Kidney (tissue), 14 donors: ENCODE measurements around the gene DEPDC5. TPM values are rescaled to one million over a fixed set of nuclear protein-coding genes. Genes with fewer than 3 reads are reported as not detected.

Experiments
- DNase-seq, 5 donors: peaks; one replicate each; pipeline ENCODE4 v3.0.0-alpha.2; 2013 to 2020
- FAIRE-seq: peaks from 2 replicates; lab custom pipeline; 2012; peaks lifted over from hg19 to GRCh38; lab: Jason Lieb, UNC
- H3K27ac ChIP-seq, 2 donors: one replicate each; pipeline ENCODE4 v1.7.0; 2013; ENCODE audit warnings: low read depth in 2 of 2, low read length in 2 of 2, inconsistent platforms in 1 of 2
- H3K27me3 ChIP-seq: one replicate; pipeline ENCODE4 v1.7.1; 2013; ENCODE audit warnings: low read length, inconsistent platforms; ENCODE audit not compliant: control insufficient read depth, insufficient read depth
- H3K36me3 ChIP-seq, 3 donors: one replicate each; pipeline versions ENCODE4 v1.7.0 to v1.7.1; 2013; ENCODE audit warnings: low read length in 3 of 3, control low read depth in 1 of 3, inconsistent platforms in 1 of 3; ENCODE audit not compliant: insufficient read depth in 3 of 3, control insufficient read depth in 2 of 3
- H3K4me1 ChIP-seq, 3 donors: one replicate each; pipeline versions ENCODE4 v1.7.0 to v1.7.1; 2013; ENCODE audit warnings: low read length in 3 of 3, inconsistent platforms in 1 of 3, low read depth in 1 of 3; ENCODE audit not compliant: control insufficient read depth in 2 of 3, insufficient read depth in 2 of 3
- H3K4me3 ChIP-seq, 3 donors: one replicate each; pipeline versions ENCODE4 v1.7.0 to v1.8.1; 2013; ENCODE audit warnings: low read length in 3 of 3, control low read depth in 1 of 3, inconsistent platforms in 1 of 3
- H3K9ac ChIP-seq, 3 donors: one replicate each; pipeline versions ENCODE4 v1.7.0 to v1.7.1; 2013; ENCODE audit warnings: low read length in 3 of 3, control low read depth in 1 of 3, inconsistent platforms in 1 of 3
- H3K9me3 ChIP-seq, 3 donors: one replicate each; pipeline versions ENCODE4 v1.7.0 to v1.7.1; 2013; ENCODE audit warnings: low read length in 3 of 3, control low read depth in 1 of 3, inconsistent platforms in 1 of 3; ENCODE audit not compliant: control insufficient read depth in 2 of 3, insufficient read depth in 1 of 3
- CTCF ChIP-seq: IDR thresholded peaks from 3 replicates; pipeline ENCODE4 v1.5.1; 2012; ENCODE audit warnings: mild to moderate bottlenecking, moderate library complexity, borderline replicate concordance; ENCODE audit not compliant: insufficient read depth; ENCODE audit errors: extremely low read depth
- intact Hi-C: fragments of 100-400 bp; cut with DNase I; formaldehyde crosslinking; loops from one replicate; pipeline ENCODE4 v1.11.1; 2022
- polyA plus RNA-seq: library from polyadenylated mRNA; stranded (reverse); fragments of 350-450 nt; fragmentation: Illumina TruSeq; extraction: RNeasy Lipid Tissue Mini Kit (QIAGEN cat#74804); gene quantifications from one replicate; pipeline ENCODE4 v1.2.3, GENCODE V29; 2014; ENCODE audit warnings: low read depth, low replicate concordance; ENCODE audit not compliant: insufficient read depth
- total RNA-seq: library from RNA; stranded (reverse); fragmentation: NEBNext Ultra II Directional; extraction: Animal tissue kit (Norgen Biotek cat#: 25700); gene quantifications from one replicate; pipeline ENCODE4 v1.2.1, GENCODE V29; 2021
- donor health status: control.
- donor health status: control.
- donor health status: control.
- donor health status: control.
- donor health status: control.
- donor health status: DM: yes; HTN: yes; CAD: no.
- donor health status: Normal renal cell carcinoma (clear cell type).

DEPDC5 gene
- total and polyA plus RNA-seq, 2 donors from 2014 or later: 12.1 to 27.3 TPM

- Histone ChIP-seq H3K27ac (no peak overlapping the region), H3K36me3 (no peaks in the 10 kb centered on the region), H3K9me3 (no peaks in the 10 kb centered on the region), H3K27me3 (no peaks in the 10 kb centered on the region), H3K4me1 (no peaks in the 10 kb centered on the region), H3K4me3 (no peak overlapping the region), H3K9ac (no peak overlapping the region)
- DNase-seq (no peak), FAIRE-seq (no peak)
- TF ChIP-seq CTCF: no peak
- intact Hi-C loops: no loop called here
Observed at GRCh38 chr22:31915586-31915985, 161.8 kb downstream of the DEPDC5 start.

- no peak for FAIRE-seq
- Histone ChIP-seq H3K9ac (no peak overlapping the region), H3K27me3 (no peaks in the 10 kb centered on the region), H3K4me3 (no peak overlapping the region), H3K9me3 (no peaks in the 10 kb centered on the region), H3K36me3 (no peaks in the 10 kb centered on the region), H3K27ac (no peak overlapping the region), H3K4me1 (no peaks in the 10 kb centered on the region)
- intact Hi-C loops: no loop called here
- no peak for TF ChIP-seq CTCF
- no peak for DNase-seq
Observed at GRCh38 chr22:31917227-31917921, 163.6 kb downstream of the DEPDC5 start.

GRCh38 chr22:31919730-31920129, 165.9 kb downstream of the DEPDC5 start:
- Histone ChIP-seq H3K4me1 (peaks cover 0 to 3% (median 0%) of the 10 kb centered on the region in 3 donors), H3K27ac (no peak overlapping the region), H3K9me3 (no peaks in the 10 kb centered on the region), H3K9ac (no peak overlapping the region), H3K27me3 (no peaks in the 10 kb centered on the region), H3K36me3 (no peaks in the 10 kb centered on the region), H3K4me3 (no peak overlapping the region)
- DNase-seq: no peak
- TF ChIP-seq CTCF: no peak
- FAIRE-seq: no peak
- intact Hi-C loops: no loop called here
